ENCODE results near the gene CMTM2. TPM values are rescaled to one million over a fixed set of nuclear protein-coding genes. Genes with fewer than 3 reads are reported as not detected.
A peak's percentile ranks its signal among the peaks of the same experiment; 100 is the strongest.

Gene CMTM2
- total and polyA plus RNA-seq, 9 of the 15 experiments (the other 6 are each of a cell fraction or from before 2014, with no cell fraction given), result not detected

- TF ChIP-seq MGA (IDR thresholded peaks at IDR 0.05) (peak; percentile 94), IFI16 (CRISPR knock-in tag; IDR thresholded peaks at IDR 0.05) (no peak), CBFA2T2 (conservative IDR thresholded peaks at IDR 0.05) (no peak), TEAD4 (IDR thresholded peaks at IDR 0.05; ENCODE audit: low read length) (peak; percentile 76), TEAD4 (CRISPR knock-in tag; IDR thresholded peaks at IDR 0.05; ENCODE audit: borderline replicate concordance) (0 out of 2 replicates have a peak, but pooled peaks have one; percentile 41), NR0B1 (IDR thresholded peaks at IDR 0.05; ENCODE audit: partially characterized antibody) (no peak), ZNF431 (CRISPR knock-in tag; IDR thresholded peaks at IDR 0.05) (no peak), ZNF143 (CRISPR knock-in tag; IDR thresholded peaks at IDR 0.05) (no peak), GMEB1 (CRISPR knock-in tag; IDR thresholded peaks at IDR 0.05) (no peak), CC2D1A (IDR thresholded peaks at IDR 0.05) (peak; percentile 45; the same call in 1 of the 2 replicates), ZNF551 (CRISPR knock-in tag; IDR thresholded peaks at IDR 0.05) (no peak), NCOA4 (IDR thresholded peaks at IDR 0.05; ENCODE audit: partially characterized antibody) (no peak)
Measured at GRCh38 chr16:66608241-66609138, 29.2 kb downstream of the CMTM2 start (continued).

Measured in K562 (cell line).